HepG2 (cell line): ENCODE measurements around the gene MSANTD4. TPM values are rescaled to one million over a fixed set of nuclear protein-coding genes. Genes with fewer than 3 reads are reported as not detected.

ENCODE experiments used
- ATAC-seq: fragments of 200-7000 bp; cut with Tn5 transposase; 3 replicates; pipeline ENCODE4 v1.9.1; 2020; ENCODE audit warnings: mild to moderate bottlenecking, moderate library complexity
- BruUV-seq: library from RNA; stranded (reverse); fragments of 400-500 nt; replicated peaks from 2 replicates; lab custom pipeline; 2021; lab: Mats Ljungman, UMichigan
- CTCF ChIA-PET: fragments of 300-600 bp; formaldehyde crosslinking; extraction: SDS; loops from one replicate; lab custom pipeline; 2021; ENCODE audit warnings: low total read pairs, inconsistent platforms, low intra/inter-chr PET ratio; lab: Yijun Ruan, JAX
- POLR2A ChIA-PET: fragments of 350-600 bp; sonication (Branson Sonifier 250); formaldehyde crosslinking; loops from one replicate; lab custom pipeline; 2020; ENCODE audit warnings: antibody characterized with exemption, inconsistent platforms; lab: Yijun Ruan, JAX
- DNase-seq: peaks from one replicate; pipeline ENCODE4 v3.0.0-alpha.2; 2015; ENCODE audit warnings: low spot score
- FAIRE-seq: peaks from 3 replicates; lab custom pipeline; 2011; peaks lifted over from hg19 to GRCh38; lab: Jason Lieb, UNC
- H2AFZ ChIP-seq: one replicate; pipeline ENCODE4 v1.6.1; 2011; ENCODE audit warnings: low read length, inconsistent platforms
- H3K27ac ChIP-seq: fragments of 300-600 bp; 3 replicates; pipeline ENCODE4 v1.8.0; 2011; ENCODE audit warnings: mixed run types, mild to moderate bottlenecking, mixed read lengths, low read length, inconsistent platforms; ENCODE audit not compliant: insufficient read depth; ENCODE audit errors: extremely low read length
- H3K27me3 ChIP-seq, 2 experiments: fragments of 200-600 bp in 1 of 2; 2 replicates in 1 of 2; 3 replicates in 1 of 2; pipeline versions ENCODE4 v1.6.0 to v1.8.0; 2011; ENCODE audit warnings: low read length in 2 of 2, mild to moderate bottlenecking in 2 of 2, moderate library complexity in 2 of 2, inconsistent platforms in 1 of 2; ENCODE audit not compliant: insufficient read depth in 2 of 2, control insufficient read depth in 1 of 2
- H3K36me3 ChIP-seq, 2 experiments: fragments of 200-600 bp in 1 of 2; replicated peaks in 1 of 2; 2 replicates in 1 of 2; 3 replicates in 1 of 2; pipeline versions ENCODE4 v1.5.1 to v1.8.0; 2011; ENCODE audit warnings: low read length in 2 of 2, inconsistent platforms in 1 of 2; ENCODE audit not compliant: insufficient read depth in 2 of 2, control insufficient read depth in 1 of 2
- H3K4me1 ChIP-seq: 2 replicates; pipeline ENCODE4 v1.5.1; 2012; ENCODE audit warnings: low read length, inconsistent platforms; ENCODE audit not compliant: insufficient read depth
- H3K4me2 ChIP-seq: 2 replicates; pipeline ENCODE4 v1.6.0; 2011; ENCODE audit warnings: low read depth, low read length, inconsistent platforms
- H3K4me3 ChIP-seq, 3 experiments: fragments of 200-600 bp in 1 of 3; sonication (generic), shearing (Covaris generic) in 1 of 3; replicated peaks in 1 of 3; 2 replicates each; pipeline ENCODE4 v1.5.1; 2011 to 2016; ENCODE audit warnings: low read length in 3 of 3, inconsistent platforms in 2 of 3, low read depth in 2 of 3, mild to moderate bottlenecking in 2 of 3, control low read depth in 1 of 3, mixed read lengths in 1 of 3; ENCODE audit not compliant: insufficient read depth in 1 of 3
- H3K79me2 ChIP-seq: one replicate; pipeline ENCODE4 v1.6.1; 2011; ENCODE audit warnings: low read length, inconsistent platforms; ENCODE audit not compliant: insufficient read depth
- H3K9ac ChIP-seq: 2 replicates; pipeline ENCODE4 v1.6.0; 2011; ENCODE audit warnings: mild to moderate bottlenecking, low read depth, low read length, inconsistent platforms; ENCODE audit not compliant: insufficient read depth
- H3K9me3 ChIP-seq: 2 replicates; pipeline ENCODE4 v1.5.1; 2012; ENCODE audit warnings: mild to moderate bottlenecking, low read length
- H4K20me1 ChIP-seq: 2 replicates; pipeline ENCODE4 v1.6.0; 2011; ENCODE audit warnings: inconsistent platforms, mild to moderate bottlenecking, low read length, moderate library complexity; ENCODE audit not compliant: insufficient read depth
- CREB3 ChIP-seq: sonication (generic); formaldehyde crosslinking; IDR thresholded peaks from 2 replicates; pipeline ENCODE4 v1.5.0; 2020; ENCODE audit warnings: missing genetic modification reagents
- FOXM1 ChIP-seq: sonication (generic); formaldehyde crosslinking; IDR thresholded peaks from 2 replicates; pipeline ENCODE4 v1.5.0; 2020; ENCODE audit warnings: missing genetic modification reagents
- MYPOP ChIP-seq: sonication (generic); formaldehyde crosslinking; IDR thresholded peaks from 2 replicates; pipeline ENCODE4 v1.8.1; 2023; ENCODE audit warnings: mild to moderate bottlenecking, moderate library complexity, missing genetic modification reagents
- PAF1 ChIP-seq: IDR thresholded peaks from 2 replicates; pipeline ENCODE4 v1.6.1; 2016; ENCODE audit warnings: missing genetic modification reagents, missing compliant biosample characterization
- RFXAP ChIP-seq: sonication (generic); formaldehyde crosslinking; IDR thresholded peaks from 2 replicates; pipeline ENCODE4 v1.4.0; 2020; ENCODE audit warnings: missing genetic modification reagents, borderline replicate concordance
- ZBTB2 ChIP-seq: sonication (generic); formaldehyde crosslinking; IDR thresholded peaks from 2 replicates; pipeline ENCODE4 v1.8.0; 2022; ENCODE audit warnings: low read depth, missing genetic modification reagents
- ZMAT5 ChIP-seq: sonication (generic); formaldehyde crosslinking; IDR thresholded peaks from 2 replicates; pipeline ENCODE4 v1.5.0; 2020; ENCODE audit warnings: mild to moderate bottlenecking, low read depth, missing genetic modification reagents, borderline replicate concordance
- ZNF124 ChIP-seq: sonication (generic); formaldehyde crosslinking; IDR thresholded peaks from 2 replicates; pipeline ENCODE4 v1.4.0; 2020; ENCODE audit warnings: missing genetic modification reagents
- ZNF138 ChIP-seq: sonication (generic); formaldehyde crosslinking; IDR thresholded peaks from 2 replicates; pipeline ENCODE4 v1.5.0; 2020; ENCODE audit warnings: mild to moderate bottlenecking, low read depth, missing genetic modification reagents
- ZNF24 ChIP-seq: fragments of 450-650 bp; IDR thresholded peaks from 2 replicates; pipeline ENCODE4 v1.6.1; 2017; ENCODE audit warnings: antibody characterized with exemption, mild to moderate bottlenecking
- ZNF572 ChIP-seq: sonication (generic); formaldehyde crosslinking; IDR thresholded peaks from 2 replicates; pipeline ENCODE4 v1.5.1; 2020; ENCODE audit warnings: mild to moderate bottlenecking, missing genetic modification reagents
- ZNF589 ChIP-seq: sonication (generic); formaldehyde crosslinking; conservative IDR thresholded peaks from 2 replicates; pipeline ENCODE4 v1.8.0; 2022; ENCODE audit warnings: mild to moderate bottlenecking, moderate library complexity, missing genetic modification reagents
- ZNF772 ChIP-seq: sonication (generic); formaldehyde crosslinking; IDR thresholded peaks from 2 replicates; pipeline ENCODE4 v1.5.0; 2020; ENCODE audit warnings: mild to moderate bottlenecking, missing genetic modification reagents
- ZNF781 ChIP-seq: sonication (generic); formaldehyde crosslinking; IDR thresholded peaks from 2 replicates; pipeline ENCODE4 v1.5.1; 2020; ENCODE audit warnings: borderline replicate concordance, mild to moderate bottlenecking, missing genetic modification reagents; ENCODE audit errors: not compliant biosample characterization
- ZNF800 ChIP-seq: sonication (generic); formaldehyde crosslinking; IDR thresholded peaks from 2 replicates; pipeline ENCODE4 v1.4.0; 2020; ENCODE audit warnings: missing genetic modification reagents
- WGBS: methylation state at CpG from one replicate; pipeline ENCODE4 v1.1.6; 2017; ENCODE audit warnings: low lambda C conversion rate; 5-methylcytosine and 5-hydroxymethylcytosine counted together
- in situ Hi-C: cut with HindIII; loops from 2 replicates; pipeline ENCODE4 v1.10.0; 2017; ENCODE audit warnings: low pct_unique_long_range_greater_than_20kb; ENCODE audit not compliant: extremely low pct_ligation_motif_present
- intact Hi-C: fragments of 100-400 bp; cut with micrococcal nuclease; formaldehyde crosslinking; loops from one replicate; pipeline ENCODE4 v1.10.0; 2022; ENCODE audit not compliant: unreplicated experiment
- polyA plus RNA-seq, 8 experiments: library from polyadenylated mRNA; depleted of rRNA in 3 of 8; stranded (reverse) in 7 of 8; unstranded in 1 of 8; fragments of >200 nt; fragmentation: Illumina TruSeq in 4 of 8; extraction: Trizol in 4 of 8; gene quantifications; 2 replicates each; pipeline versions ENCODE4 v1.2.1 to v1.2.3, GENCODE V29; 2011 to 2016; ENCODE audit warnings: low read depth in 4 of 8, missing spikeins in 1 of 8, mixed read lengths in 1 of 8; ENCODE audit not compliant: insufficient read depth in 1 of 8
- total RNA-seq, 5 experiments: library from RNA; depleted of rRNA; stranded (reverse); fragments of >200 nt; fragmentation: Illumina TruSeq; extraction: Trizol; gene quantifications; 2 replicates each; pipeline ENCODE4 v1.2.3, GENCODE V29; 2016; ENCODE audit warnings: low read depth in 1 of 5
- TF ChIP-seq, protein P1 (sequence below): IDR thresholded peaks from 2 replicates; pipeline ENCODE4 v1.6.1; 2016; ENCODE audit warnings: low read depth, borderline replicate concordance
- TF ChIP-seq, protein P2 (sequence below): sonication (generic); formaldehyde crosslinking; IDR thresholded peaks from 2 replicates; pipeline ENCODE4 v1.4.0; 2020; ENCODE audit warnings: missing genetic modification reagents, borderline replicate concordance

The MSANTD4 gene
- total and polyA plus RNA-seq, 2 of the 13 experiments (the other 11 are each of a cell fraction or from before 2014, with no cell fraction given) = 4.4 to 15.7 TPM

DNA sequence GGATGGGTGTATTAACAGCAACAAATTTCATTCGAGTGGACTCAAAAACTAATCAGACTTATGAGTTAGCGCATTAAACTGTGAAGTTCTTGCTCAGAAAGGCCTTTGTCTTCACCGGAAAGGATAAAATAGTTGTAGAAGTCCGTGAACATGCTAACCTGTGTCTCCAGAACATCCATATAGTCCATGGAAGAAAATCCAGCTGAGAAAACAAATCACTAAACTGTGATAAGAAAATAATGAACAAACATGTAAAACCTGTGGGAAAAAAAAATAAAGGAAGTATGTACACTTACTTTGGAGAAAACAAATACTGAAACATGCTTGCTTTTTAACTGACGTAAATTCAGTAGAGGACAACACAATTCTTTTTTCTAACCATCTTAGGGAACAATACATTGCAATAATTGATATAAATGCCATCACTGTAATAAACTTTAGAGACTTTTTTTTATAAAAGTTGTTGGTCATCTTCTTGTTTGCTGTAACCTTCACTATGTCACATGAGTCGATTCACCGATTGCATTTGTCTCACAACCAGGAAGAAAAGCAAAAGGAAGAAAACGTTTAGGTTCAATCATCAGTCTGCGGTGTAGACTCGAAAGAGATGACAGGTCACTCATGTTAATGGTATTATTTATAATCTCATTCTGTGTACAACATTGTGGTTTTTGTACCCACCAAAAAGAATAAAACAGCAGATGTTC, 41.9 kb downstream of the MSANTD4 start:
- Histone ChIP-seq H3K79me2 (no peaks in the 10 kb centered on the region), H2AFZ (no peak overlapping the region), H3K4me1 (no peaks in the 10 kb centered on the region), H3K36me3 (no peaks in the 10 kb centered on the region), H3K4me2 (no peak overlapping the region), H4K20me1 (no peaks in the 10 kb centered on the region), H3K27me3 (no peaks in the 10 kb centered on the region), H3K4me3 (no peak overlapping the region), H3K9ac (no peak overlapping the region), H3K9me3 (no peaks in the 10 kb centered on the region), H3K27ac (no peak overlapping the region)
- ATAC-seq (no peak), DNase-seq (no peak), FAIRE-seq (no peak)
- in situ Hi-C loops = no loop called here
- intact Hi-C loops = no loop called here
- BruUV-seq = no TSS peak
- 27% methylated on average over 10 of the region's 10 CpGs for WGBS
- CTCF ChIA-PET = no interaction called here
- POLR2A ChIA-PET = no interaction called here
- TF ChIP-seq, protein P1, sequence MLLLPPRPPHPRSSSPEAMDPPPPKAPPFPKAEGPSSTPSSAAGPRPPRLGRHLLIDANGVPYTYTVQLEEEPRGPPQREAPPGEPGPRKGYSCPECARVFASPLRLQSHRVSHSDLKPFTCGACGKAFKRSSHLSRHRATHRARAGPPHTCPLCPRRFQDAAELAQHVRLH (CRISPR knock-in tag) = no peak
- TF ChIP-seq ZNF589 (no peak), PAF1 (CRISPR knock-in tag) (no peak), RFXAP (CRISPR knock-in tag) (no peak), ZNF24 (no peak), ZNF138 (CRISPR knock-in tag) (no peak), ZNF772 (CRISPR knock-in tag) (no peak), ZBTB2 (CRISPR knock-in tag) (no peak), FOXM1 (no peak), MYPOP (no peak), ZNF781 (CRISPR knock-in tag) (no peak), ZMAT5 (CRISPR knock-in tag) (no peak), ZNF800 (CRISPR knock-in tag) (no peak), ZNF124 (CRISPR knock-in tag) (no peak), CREB3 (CRISPR knock-in tag) (no peak), ZNF572 (CRISPR knock-in tag) (no peak)
- TF ChIP-seq, protein P2, sequence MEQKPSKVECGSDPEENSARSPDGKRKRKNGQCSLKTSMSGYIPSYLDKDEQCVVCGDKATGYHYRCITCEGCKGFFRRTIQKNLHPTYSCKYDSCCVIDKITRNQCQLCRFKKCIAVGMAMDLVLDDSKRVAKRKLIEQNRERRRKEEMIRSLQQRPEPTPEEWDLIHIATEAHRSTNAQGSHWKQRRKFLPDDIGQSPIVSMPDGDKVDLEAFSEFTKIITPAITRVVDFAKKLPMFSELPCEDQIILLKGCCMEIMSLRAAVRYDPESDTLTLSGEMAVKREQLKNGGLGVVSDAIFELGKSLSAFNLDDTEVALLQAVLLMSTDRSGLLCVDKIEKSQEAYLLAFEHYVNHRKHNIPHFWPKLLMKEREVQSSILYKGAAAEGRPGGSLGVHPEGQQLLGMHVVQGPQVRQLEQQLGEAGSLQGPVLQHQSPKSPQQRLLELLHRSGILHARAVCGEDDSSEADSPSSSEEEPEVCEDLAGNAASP = no peak
